K562 (cell line): Measurements from ENCODE around the gene PIP5K1B. TPM values are rescaled to one million over a fixed set of nuclear protein-coding genes. Genes with fewer than 3 reads are reported as not detected.

ENCODE experiments used
- ATAC-seq: fragments of 200-7000 bp; cut with Tn5 transposase; 3 replicates; pipeline ENCODE4 v1.9.1; 2020; ENCODE audit warnings: moderate library complexity
- BruUV-seq: library from RNA; stranded (reverse); fragments of 400-500 nt; replicated peaks from 2 replicates; lab custom pipeline; 2021; lab: Mats Ljungman, UMichigan
- CTCF ChIA-PET: fragments of 300-600 bp; formaldehyde crosslinking; extraction: SDS; loops from one replicate; lab custom pipeline; 2021; ENCODE audit warnings: low intra/inter-chr PET ratio; lab: Yijun Ruan, JAX
- POLR2A ChIA-PET: fragments of 300-600, 350-650 bp; sonication (Branson Sonifier 250); formaldehyde crosslinking; extraction: SDS; loops from one replicate; lab custom pipeline; 2021; ENCODE audit warnings: antibody characterized with exemption, inconsistent platforms; lab: Yijun Ruan, JAX
- DNase-seq, 4 experiments: peaks; one replicate each; pipeline versions ENCODE4 v3.0.0 to v3.0.0-alpha.2; 2011 to 2018; ENCODE audit warnings: low spot score in 3 of 4, mixed read lengths in 3 of 4; ENCODE audit errors: extremely low read depth in 1 of 4
- FAIRE-seq: peaks from 2 replicates; lab custom pipeline; 2011; peaks lifted over from hg19 to GRCh38; lab: Jason Lieb, UNC
- H2AFZ ChIP-seq: 2 replicates; pipeline ENCODE4 v1.6.0; 2011; ENCODE audit warnings: low read depth, low read length, control low read depth, inconsistent platforms
- H3K27ac ChIP-seq: fragments of 200-600 bp; 3 replicates; pipeline ENCODE4 v1.8.0; 2011; ENCODE audit warnings: low read depth, mild to moderate bottlenecking, control low read depth, inconsistent platforms, low read length, moderate library complexity, mixed read lengths; ENCODE audit errors: extremely low read depth
- H3K27me3 ChIP-seq, 2 experiments: fragments of 300-600 bp in 1 of 2; 2 replicates in 1 of 2; 3 replicates in 1 of 2; pipeline versions ENCODE4 v1.6.0 to v1.8.0; 2011; ENCODE audit warnings: inconsistent platforms in 2 of 2, low read length in 2 of 2, mild to moderate bottlenecking in 1 of 2, mixed read lengths in 1 of 2, moderate library complexity in 1 of 2; ENCODE audit not compliant: control insufficient read depth in 2 of 2, insufficient read depth in 2 of 2
- H3K36me3 ChIP-seq: fragments of 300-600 bp; 3 replicates; pipeline ENCODE4 v1.8.0; 2011; ENCODE audit warnings: mild to moderate bottlenecking, low read length, inconsistent platforms; ENCODE audit not compliant: control insufficient read depth, insufficient read depth
- H3K4me1 ChIP-seq, 2 experiments: fragments of 200-600 bp in 1 of 2; replicated peaks in 1 of 2; 2 replicates in 1 of 2; 3 replicates in 1 of 2; pipeline versions ENCODE4 v1.5.1 to v1.8.0; 2011; ENCODE audit warnings: inconsistent platforms in 2 of 2, low read length in 2 of 2, mild to moderate bottlenecking in 1 of 2, mixed read lengths in 1 of 2, moderate library complexity in 1 of 2; ENCODE audit not compliant: control insufficient read depth in 2 of 2, insufficient read depth in 2 of 2
- H3K4me2 ChIP-seq: 2 replicates; pipeline ENCODE4 v1.6.1; 2011; ENCODE audit warnings: low read length, control low read depth, inconsistent platforms, mixed read lengths; ENCODE audit not compliant: insufficient read depth
- H3K4me3 ChIP-seq: fragments of 200-600 bp; sonication (generic), shearing (Covaris generic); 2 replicates; pipeline ENCODE4 v1.5.1; 2016; ENCODE audit warnings: control low read depth, inconsistent platforms
- H3K79me2 ChIP-seq: fragments of 200-600 bp; 3 replicates; pipeline ENCODE4 v1.8.0; 2011; ENCODE audit warnings: low read length, inconsistent platforms; ENCODE audit not compliant: control insufficient read depth, insufficient read depth
- H3K9ac ChIP-seq, 2 experiments: 2 replicates each; pipeline versions ENCODE4 v1.6.0 to v1.6.1; 2011; ENCODE audit warnings: low read depth in 2 of 2, low read length in 2 of 2, control low read depth in 1 of 2, inconsistent platforms in 1 of 2, mild to moderate bottlenecking in 1 of 2, mixed read lengths in 1 of 2; ENCODE audit not compliant: insufficient read depth in 1 of 2
- H3K9me1 ChIP-seq: one replicate; pipeline ENCODE4 v1.6.0; 2011; ENCODE audit warnings: inconsistent platforms, mild to moderate bottlenecking, low read length, moderate library complexity; ENCODE audit not compliant: control insufficient read depth, insufficient read depth
- H3K9me3 ChIP-seq: replicated peaks from 2 replicates; pipeline ENCODE4 v1.5.1; 2011; ENCODE audit warnings: low read depth, low read length, inconsistent platforms; ENCODE audit not compliant: control insufficient read depth, insufficient read depth
- H4K20me1 ChIP-seq: replicated peaks from 2 replicates; pipeline ENCODE4 v1.6.1; 2011; ENCODE audit warnings: low read length, inconsistent platforms, mixed read lengths; ENCODE audit not compliant: control insufficient read depth, insufficient read depth
- ARID1B ChIP-seq: fragments of 450-650 bp; IDR thresholded peaks from 2 replicates; pipeline ENCODE4 v1.6.1; 2016; ENCODE audit warnings: antibody characterized with exemption, mild to moderate bottlenecking, inconsistent platforms
- CBFA2T3 ChIP-seq: fragments of 450-650 bp; IDR thresholded peaks from 2 replicates; pipeline ENCODE4 v1.6.1; 2017
- DPF2 ChIP-seq: fragments of 450-650 bp; IDR thresholded peaks from 2 replicates; pipeline ENCODE4 v1.6.1; 2016
- E4F1 ChIP-seq: fragments of 250-450 bp; sonication (Bioruptor Pico); IDR thresholded peaks from 2 replicates; pipeline ENCODE4 v1.5.0; 2021; ENCODE audit warnings: mild to moderate bottlenecking, borderline replicate concordance
- HMBOX1 ChIP-seq: sonication (generic); IDR thresholded peaks from 2 replicates; pipeline ENCODE4 v1.6.1; 2016
- MEIS2 ChIP-seq: fragments of 450-650 bp; IDR thresholded peaks from 2 replicates; pipeline ENCODE4 v1.6.1; 2014; ENCODE audit warnings: mild to moderate bottlenecking; ENCODE audit not compliant: partially characterized antibody
- PKNOX1 ChIP-seq: fragments of 450-650 bp; IDR thresholded peaks from 2 replicates; pipeline ENCODE4 v1.6.1; 2016
- POLR2AphosphoS2 ChIP-seq: IDR thresholded peaks from 2 replicates; pipeline ENCODE4 v1.6.1; 2012; ENCODE audit warnings: low read length, improper control_type of control experiment
- POU5F1 ChIP-seq: fragments of 150-350 bp; IDR thresholded peaks from 2 replicates; pipeline ENCODE4 v1.6.1; 2014; ENCODE audit warnings: borderline replicate concordance, low read length, low read depth, mild to moderate bottlenecking; ENCODE audit not compliant: partially characterized antibody
- PTRF ChIP-seq: fragments of 450-650 bp; IDR thresholded peaks from 2 replicates; pipeline ENCODE4 v1.6.1; 2016; ENCODE audit warnings: mild to moderate bottlenecking, missing genetic modification characterization, missing compliant biosample characterization
- PYGO2 ChIP-seq: fragments of 450-650 bp; IDR thresholded peaks from 2 replicates; pipeline ENCODE4 v1.6.1; 2016; ENCODE audit warnings: mild to moderate bottlenecking, missing genetic modification characterization, moderate library complexity, missing compliant biosample characterization
- SNIP1 ChIP-seq: fragments of 450-650 bp; IDR thresholded peaks from 2 replicates; pipeline ENCODE4 v1.7.1; 2017; ENCODE audit warnings: low read depth, mild to moderate bottlenecking
- SOX6 ChIP-seq: fragments of 450-650 bp; IDR thresholded peaks from 2 replicates; pipeline ENCODE4 v1.6.1; 2014; ENCODE audit warnings: mild to moderate bottlenecking
- ZNF512 ChIP-seq: IDR thresholded peaks from 2 replicates; pipeline ENCODE4 v1.6.1; 2016; ENCODE audit warnings: missing genetic modification characterization, missing compliant biosample characterization
- ZNF766 ChIP-seq: fragments of 200-800 bp; sonication (Bioruptor generic); conservative IDR thresholded peaks from 2 replicates; pipeline ENCODE4 v1.6.1; 2016; ENCODE audit warnings: missing genetic modification characterization, missing compliant biosample characterization
- WGBS: fragments of 100-300 bp; shearing (Covaris generic); methylation state at CpG from one replicate; pipeline ENCODE4 v1.1.6; 2016; ENCODE audit warnings: low coverage, mixed read lengths; ENCODE audit not compliant: insufficient coverage; ENCODE audit errors: missing lambda C conversion rate; 5-methylcytosine and 5-hydroxymethylcytosine counted together
- in situ Hi-C: fragments of 300-500 bp; cut with MboI; formaldehyde crosslinking; loops from 4 replicates; pipeline ENCODE4 v1.15.0; 2018; ENCODE audit warnings: inconsistent platforms, mixed read lengths
- intact Hi-C: fragments of 100-400 bp; cut with micrococcal nuclease; formaldehyde crosslinking; loops from 2 replicates; pipeline ENCODE4 v1.14.2; 2022
- polyA plus RNA-seq, 8 experiments: library from polyadenylated mRNA; depleted of rRNA in 4 of 8; stranded (reverse) in 5 of 8; unstranded in 3 of 8; fragments of >200 nt; fragmentation: Nextera tagmentation in 2 of 8; fragmentation: Illumina TruSeq in 1 of 8; extraction: Ambion mirVana in 2 of 8; extraction: Trizol in 1 of 8; gene quantifications; 2 replicates each; pipeline versions ENCODE4 v1.2.1 to v1.2.3, GENCODE V29; 2011 to 2014; ENCODE audit warnings: inconsistent platforms in 1 of 8, missing spikeins in 1 of 8
- total RNA-seq, 7 experiments: library from RNA; depleted of rRNA in 6 of 7; stranded (reverse); fragments of >200 nt in 6 of 7; fragmentation: Illumina TruSeq in 2 of 7; extraction: Trizol in 2 of 7; gene quantifications; 2 replicates each; pipeline versions ENCODE4 v1.2.1 to v1.2.3, GENCODE V29; 2011 to 2021; ENCODE audit warnings: low replicate concordance in 1 of 7

PIP5K1B gene
- total and polyA plus RNA-seq, 9 of the 15 experiments (the other 6 are each of a cell fraction or from before 2014, with no cell fraction given): 3.1 to 12.9 (median 7.4) TPM

- 14% methylated on average over 9 of the region's 9 CpGs for WGBS
- Histone ChIP-seq H3K9ac (no peak overlapping the region), H3K79me2 (no peaks in the 10 kb centered on the region), H2AFZ (0 out of 2 replicates have a peak overlapping the region, but pooled peaks have one; percentile 16), H3K27ac (no peak overlapping the region), H3K4me3 (no peak overlapping the region), H3K9me3 (no peaks in the 10 kb centered on the region), H3K36me3 (no peaks in the 10 kb centered on the region), H3K4me1 (peaks cover 0 to 4% of the 10 kb centered on the region in 2 experiments; a peak in 2 of 5 replicates), H3K9me1 (no peaks in the 10 kb centered on the region), H3K27me3 (no peaks in the 10 kb centered on the region), H4K20me1 (no peaks in the 10 kb centered on the region), H3K4me2 (peak overlapping the region; percentile 18; the same call in 1 of the 2 replicates)
- TF ChIP-seq POLR2AphosphoS2 (no peak), SNIP1 (no peak), CBFA2T3 (peak; percentile 16; the same call in 1 of the 2 replicates), ZNF766 (CRISPR knock-in tag) (no peak), ZNF512 (no peak), SOX6 (no peak), HMBOX1 (peak; percentile 88), E4F1 (no peak), PKNOX1 (0 out of 2 replicates have a peak, but pooled peaks have one; percentile 44), ARID1B (peak; percentile 12; the same call in 1 of the 2 replicates), MEIS2 (peak; percentile 59), POU5F1 (no peak), PTRF (tag) (no peak), DPF2 (peak; percentile 32; the same call in 1 of the 2 replicates), PYGO2 (tag) (no peak)
- BruUV-seq: no TSS peak
- in situ Hi-C loops: no loop called here
- ATAC-seq (peak; percentile 41; the same call in 1 of the 3 replicates), FAIRE-seq (no peak), DNase-seq (peak in 2 of 4 experiments; percentile 12 to 19)
- ChIA-PET POLR2A (no interaction called here), CTCF (no interaction called here)
- intact Hi-C loops: loop anchor here (10.0 kb wide), 1 partner anchor 63 kb away; no protein-coding TSS in a partner anchor
Observed at GRCh38 chr9:68861436-68861835, 156.4 kb downstream of the PIP5K1B start.
